Natural killer cell treated with Interleukin-12 subunit alpha and Interleukin-12 subunit beta and Interleukin-15 and Interleukin-18, amount 100 ng/mL, for 72 hours (primary cell): ENCODE data around the gene MAML2. TPM values are rescaled to one million over a fixed set of nuclear protein-coding genes. Genes with fewer than 3 reads are reported as not detected.

Experiments used
- ATAC-seq, 2 donors: fragments of 150-1000 bp; cut with Tn5 transposase in 1 of 2; sonication (Bioruptor Pico), chemical (Tn5 transposase) in 1 of 2; 2 replicates each; pipeline ENCODE4 v1.10.0; 2021
- DNase-seq: peaks from one replicate; pipeline ENCODE4 v3.0.0; 2022; ENCODE audit warnings: low spot score
- H3K27ac Mint-ChIP-seq, 2 donors: 1 replicate in 1 of 2; 2 replicates in 1 of 2; pipeline ENCODE4 v1.8.0; 2022; ENCODE audit warnings: mixed read lengths in 2 of 2, mild to moderate bottlenecking in 1 of 2, moderate library complexity in 1 of 2
- H3K27me3 Mint-ChIP-seq, 2 donors: 1 replicate in 1 of 2; 2 replicates in 1 of 2; pipeline ENCODE4 v1.8.0; 2022; ENCODE audit warnings: mixed read lengths in 2 of 2
- H3K36me3 Mint-ChIP-seq: one replicate; pipeline ENCODE4 v1.8.0; 2022; ENCODE audit warnings: mixed read lengths
- H3K4me1 Mint-ChIP-seq, 2 donors: 1 replicate in 1 of 2; 2 replicates in 1 of 2; pipeline ENCODE4 v1.8.0; 2022; ENCODE audit warnings: low read depth in 2 of 2, mixed read lengths in 2 of 2, mild to moderate bottlenecking in 1 of 2
- H3K4me3 Mint-ChIP-seq: one replicate; pipeline ENCODE4 v1.8.0; 2022; ENCODE audit warnings: mixed read lengths
- H3K9me3 Mint-ChIP-seq: 2 replicates; pipeline ENCODE4 v1.8.0; 2022; ENCODE audit warnings: mixed read lengths
- total RNA-seq, 2 donors: library from RNA; stranded (reverse); gene quantifications; one replicate each; pipeline ENCODE4 v1.2.3, GENCODE V29; 2022

Gene MAML2
- total RNA-seq, 2 donors from 2014 or later = 15.9 to 21.9 TPM

DNA sequence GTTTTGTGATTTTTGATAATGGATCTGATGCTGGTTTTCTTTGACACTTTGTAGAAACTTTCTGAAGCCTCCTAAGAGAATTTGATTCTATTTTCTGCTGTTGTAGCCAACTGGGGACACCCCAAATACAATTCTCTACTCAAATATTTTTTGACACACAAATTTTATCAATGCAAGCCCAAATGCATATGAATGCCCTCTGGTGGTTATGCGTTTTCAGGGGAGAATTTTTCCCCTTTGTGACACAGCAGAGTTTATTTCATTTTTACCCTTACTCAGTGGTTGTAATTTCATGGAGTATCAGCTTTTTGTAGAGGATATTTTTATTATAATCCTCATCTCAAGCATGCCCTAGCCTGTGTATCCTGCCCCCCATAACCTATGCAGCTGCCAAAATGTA is 374.4 kb downstream of the MAML2 start:
- Mint-ChIP-seq H3K4me1 (no peaks in the 10 kb centered on the region), H3K27ac (no peak overlapping the region), H3K36me3 (no peaks in the 10 kb centered on the region), H3K27me3 (peaks cover 0 to 7% of the 10 kb centered on the region in 2 donors), H3K4me3 (no peak overlapping the region), H3K9me3 (no peaks in the 10 kb centered on the region)
- DNase-seq = no peak
- no peak for ATAC-seq

- no peak for ATAC-seq
- H3K9me3 Mint-ChIP-seq = no peaks in the 10 kb centered on the region
- H3K27ac Mint-ChIP-seq = no peak overlapping the region
These were observed 378.7 kb downstream of the MAML2 start for GRCh38 chr11:95964281-95964680.

GRCh38 chr11:95961758-95962157 is 381.2 kb downstream of the MAML2 start:
- Mint-ChIP-seq H3K36me3 (no peaks in the 10 kb centered on the region), H3K27me3 (peaks cover 7 to 14% of the 10 kb centered on the region in 2 donors), H3K27ac (no peak overlapping the region), H3K4me1 (no peaks in the 10 kb centered on the region), H3K9me3 (no peaks in the 10 kb centered on the region), H3K4me3 (no peak overlapping the region)
- no peak for ATAC-seq
- DNase-seq = no peak

More at GRCh38 chr11:95964281-95964680, 378.7 kb downstream of the MAML2 start:
- H3K36me3 Mint-ChIP-seq = no peaks in the 10 kb centered on the region
- DNase-seq = no peak
- H3K4me1 Mint-ChIP-seq = no peaks in the 10 kb centered on the region
- H3K4me3 Mint-ChIP-seq = no peak overlapping the region
- peaks cover 0 to 8% of the 10 kb centered on the region in 2 donors for H3K27me3 Mint-ChIP-seq

DNA sequence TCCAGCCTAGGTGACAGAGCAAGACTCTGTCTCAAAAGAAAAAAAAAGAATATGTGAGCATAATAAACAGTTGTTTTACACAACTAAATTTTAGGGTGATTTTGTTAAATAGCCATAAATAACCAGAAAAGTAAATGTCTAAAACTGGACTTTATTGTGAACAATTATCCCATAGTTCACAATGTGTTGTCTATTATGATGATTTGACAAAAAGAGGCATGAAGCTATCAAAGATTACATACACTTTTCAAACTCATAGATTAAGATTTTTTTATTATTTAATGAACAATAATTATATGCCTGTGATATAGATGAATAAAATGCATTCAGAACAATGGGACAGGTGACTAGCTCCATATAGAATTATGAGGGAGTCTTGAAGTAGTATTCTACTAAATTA is 392.1 kb downstream of the MAML2 start:
- DNase-seq (no peak), ATAC-seq (no peak)
- peaks cover 6 to 9% of the 10 kb centered on the region in 2 donors for H3K4me1 Mint-ChIP-seq
- H3K27me3 Mint-ChIP-seq = peaks cover 0 to 18% of the 10 kb centered on the region in 2 donors
- H3K4me3 Mint-ChIP-seq = no peak overlapping the region
- peaks cover 4% of the 10 kb centered on the region for H3K9me3 Mint-ChIP-seq
- peaks cover 15% of the 10 kb centered on the region for H3K36me3 Mint-ChIP-seq
- no peak overlapping the region for H3K27ac Mint-ChIP-seq

DNA sequence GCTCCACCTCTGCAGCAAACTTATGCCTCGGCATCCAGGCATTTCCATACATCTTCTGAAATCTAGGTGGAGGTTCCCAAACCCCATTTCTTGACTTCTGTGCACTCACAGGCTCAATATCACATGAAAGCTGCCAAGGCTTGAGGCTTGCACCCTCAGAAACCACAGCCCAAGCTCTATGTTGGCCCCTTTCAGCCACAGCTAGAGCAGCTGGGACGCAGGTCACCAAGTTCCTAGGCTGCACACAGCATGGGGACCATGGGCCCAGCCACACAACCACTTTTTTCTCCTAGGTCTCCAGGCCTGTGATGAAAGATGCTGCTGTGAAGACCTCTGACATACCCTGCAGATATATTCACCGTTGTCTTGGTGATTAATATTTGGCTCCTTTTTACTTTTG is 394.4 kb downstream of the MAML2 start:
- ATAC-seq (no peak), DNase-seq (no peak)
- H3K4me3 Mint-ChIP-seq = no peak overlapping the region
- H3K27me3 Mint-ChIP-seq = peaks cover 0 to 18% of the 10 kb centered on the region in 2 donors
- peaks cover 24% of the 10 kb centered on the region for H3K36me3 Mint-ChIP-seq
- peaks cover 11% of the 10 kb centered on the region for H3K9me3 Mint-ChIP-seq
- peaks cover 6 to 10% of the 10 kb centered on the region in 2 donors for H3K4me1 Mint-ChIP-seq
- no peak overlapping the region for H3K27ac Mint-ChIP-seq

DNA sequence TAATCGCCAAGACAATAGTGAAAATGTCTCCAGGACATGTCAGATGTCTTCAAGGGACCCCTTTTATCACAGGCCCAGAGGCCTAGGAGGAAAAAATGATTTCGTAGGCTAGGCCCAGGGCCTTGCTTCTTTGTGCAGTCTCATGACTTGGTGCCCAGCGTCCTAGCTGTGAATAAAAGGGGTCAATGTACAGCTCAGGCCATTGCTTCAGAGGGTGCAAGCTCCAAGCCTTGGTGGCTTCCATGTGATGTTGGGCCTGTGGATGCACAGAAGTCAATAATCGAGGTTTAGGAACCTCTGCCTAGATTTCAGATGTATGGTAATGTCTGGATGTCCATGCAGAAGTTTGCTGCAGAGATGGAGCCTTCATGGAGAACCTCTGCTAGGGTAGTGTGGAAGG is 398.4 kb downstream of the MAML2 start:
- DNase-seq (no peak), ATAC-seq (no peak)
- Mint-ChIP-seq H3K4me3 (no peak overlapping the region), H3K36me3 (peaks cover 20% of the 10 kb centered on the region), H3K9me3 (peaks cover 11% of the 10 kb centered on the region), H3K4me1 (peaks cover 6 to 13% of the 10 kb centered on the region in 2 donors), H3K27me3 (peaks cover 0 to 16% of the 10 kb centered on the region in 2 donors), H3K27ac (no peak overlapping the region)

DNA sequence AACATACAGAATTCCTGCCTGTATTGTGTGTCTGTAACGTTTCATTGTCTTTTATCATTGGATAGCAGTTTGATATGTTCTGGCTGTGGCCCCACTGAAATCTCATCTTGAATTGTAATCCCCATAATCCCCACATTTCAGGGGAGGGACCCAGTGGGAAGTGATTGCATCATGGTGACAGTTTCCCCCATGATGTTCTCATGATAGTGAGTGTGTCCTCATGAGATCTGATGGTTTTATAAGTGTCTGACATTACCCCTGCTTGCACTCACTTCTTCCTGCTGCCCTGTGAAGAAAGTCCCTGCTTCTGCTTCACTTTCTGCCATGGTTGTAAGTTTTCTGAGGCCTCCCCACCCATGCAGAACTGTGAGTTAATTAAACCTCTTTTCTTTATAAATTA is 399.4 kb downstream of the MAML2 start:
- Mint-ChIP-seq H3K27ac (no peak overlapping the region), H3K9me3 (peaks cover 7% of the 10 kb centered on the region), H3K27me3 (peaks cover 0 to 10% of the 10 kb centered on the region in 2 donors), H3K4me1 (peaks cover 0 to 6% of the 10 kb centered on the region in 2 donors), H3K36me3 (peaks cover 13% of the 10 kb centered on the region), H3K4me3 (no peak overlapping the region)
- DNase-seq (no peak), ATAC-seq (no peak)

DNA sequence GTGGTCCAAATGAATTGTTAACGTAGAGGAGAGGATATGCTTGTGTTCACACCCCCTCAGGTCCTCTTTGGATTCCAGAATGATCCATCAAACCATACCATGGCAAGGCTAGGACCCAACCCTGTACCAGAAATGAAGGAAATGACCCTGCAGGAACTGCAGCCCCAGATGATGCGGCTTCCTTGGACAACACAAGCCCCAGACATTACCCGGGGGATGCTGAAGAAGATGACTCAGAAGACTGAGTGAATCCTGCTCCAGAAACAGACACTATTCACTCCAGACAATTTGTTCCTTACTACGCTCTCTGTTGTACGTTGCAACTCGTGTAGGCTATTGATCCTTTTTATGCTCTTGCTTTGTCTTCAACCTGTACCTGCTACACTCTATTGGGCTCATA is 403.9 kb downstream of the MAML2 start:
- no peak overlapping the region for H3K27ac Mint-ChIP-seq
- peaks cover 3% of the 10 kb centered on the region for H3K36me3 Mint-ChIP-seq
- ATAC-seq (no peak), DNase-seq (no peak)
- peaks cover 0 to 4% of the 10 kb centered on the region in 2 donors for H3K4me1 Mint-ChIP-seq
- H3K4me3 Mint-ChIP-seq = no peak overlapping the region
- H3K9me3 Mint-ChIP-seq = peaks cover 4% of the 10 kb centered on the region
- H3K27me3 Mint-ChIP-seq = peaks cover 0 to 7% of the 10 kb centered on the region in 2 donors

DNA sequence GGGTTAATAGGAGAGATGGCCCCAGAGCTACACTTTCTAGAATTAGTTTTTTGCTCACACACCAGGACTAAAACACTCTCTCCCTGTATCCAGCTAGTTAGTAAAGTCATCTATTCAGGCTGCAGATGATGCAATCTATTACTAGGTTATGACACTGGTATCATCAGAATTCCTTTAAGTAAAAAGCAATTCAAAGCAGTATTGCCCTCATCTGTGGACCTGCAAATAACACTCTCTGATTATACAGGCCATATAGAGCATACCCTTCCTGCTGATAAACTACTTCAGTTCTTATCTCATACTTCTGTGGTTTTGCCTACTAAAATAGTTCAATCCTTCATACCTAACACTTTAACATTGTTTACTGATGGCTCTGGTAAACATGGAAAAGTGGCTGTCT is 405.6 kb downstream of the MAML2 start:
- Mint-ChIP-seq H3K9me3 (no peaks in the 10 kb centered on the region), H3K27me3 (peaks cover 0 to 5% of the 10 kb centered on the region in 2 donors), H3K27ac (no peak overlapping the region), H3K36me3 (no peaks in the 10 kb centered on the region), H3K4me3 (no peak overlapping the region), H3K4me1 (no peaks in the 10 kb centered on the region)
- ATAC-seq = no peak
- DNase-seq = no peak

DNA sequence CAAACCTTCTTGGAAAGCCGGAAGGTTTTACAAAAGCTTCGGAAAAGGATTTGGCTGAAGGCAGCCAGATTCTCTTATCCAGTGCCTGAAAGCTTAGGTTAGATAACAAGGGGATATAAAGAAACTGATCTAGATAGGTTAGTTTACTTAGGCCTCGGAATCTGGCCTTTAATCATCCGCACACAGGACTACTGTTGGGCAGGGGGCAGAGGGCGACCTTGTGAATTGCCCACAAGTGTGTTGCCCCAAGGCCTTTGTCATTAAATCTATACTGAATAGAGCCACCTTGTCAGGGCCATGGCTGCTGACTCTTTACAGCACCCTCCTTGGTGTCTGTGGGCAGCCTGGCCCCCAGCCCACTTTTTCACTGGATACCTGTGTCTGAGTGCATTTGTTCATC is 409.4 kb downstream of the MAML2 start:
- no peak for ATAC-seq
- DNase-seq = no peak
- Mint-ChIP-seq H3K9me3 (peaks cover 3% of the 10 kb centered on the region), H3K27me3 (peaks cover 13 to 15% of the 10 kb centered on the region in 2 donors), H3K36me3 (peaks cover 12% of the 10 kb centered on the region), H3K4me1 (no peaks in the 10 kb centered on the region), H3K27ac (no peak overlapping the region), H3K4me3 (no peak overlapping the region)

DNA sequence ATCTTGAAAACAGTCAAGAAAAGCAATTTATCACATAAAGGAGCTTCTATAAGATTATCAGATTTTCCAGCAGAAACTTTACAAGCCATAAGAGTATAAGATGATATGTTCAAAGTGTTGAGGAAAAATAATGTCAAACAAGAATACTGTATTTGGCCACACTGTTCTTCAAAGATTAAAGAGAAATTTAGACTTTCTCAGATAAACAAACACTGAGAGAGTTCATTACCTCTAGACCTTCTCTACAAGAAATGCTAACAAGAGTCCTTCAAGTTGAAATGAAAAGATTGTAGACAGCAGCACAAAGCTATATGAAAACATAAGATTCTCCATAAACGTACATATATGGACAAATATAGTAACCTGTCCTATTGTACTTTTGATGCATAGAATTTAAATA is 411.1 kb downstream of the MAML2 start:
- H3K36me3 Mint-ChIP-seq = peaks cover 12% of the 10 kb centered on the region

GRCh38 chr11:95930948-95931347 is 412.0 kb downstream of the MAML2 start:
- DNase-seq (no peak), ATAC-seq (no peak)
- peaks cover 12% of the 10 kb centered on the region for H3K36me3 Mint-ChIP-seq
- H3K27me3 Mint-ChIP-seq = peaks cover 21 to 33% of the 10 kb centered on the region in 2 donors
- no peak overlapping the region for H3K4me3 Mint-ChIP-seq
- peaks cover 3% of the 10 kb centered on the region for H3K9me3 Mint-ChIP-seq
- no peak overlapping the region for H3K27ac Mint-ChIP-seq
- H3K4me1 Mint-ChIP-seq = no peaks in the 10 kb centered on the region

More for the DNA sequence above, 411.1 kb downstream of the MAML2 start:
- Mint-ChIP-seq H3K27me3 (peaks cover 15 to 23% of the 10 kb centered on the region in 2 donors), H3K4me1 (no peaks in the 10 kb centered on the region), H3K4me3 (no peak overlapping the region), H3K9me3 (peaks cover 3% of the 10 kb centered on the region), H3K27ac (no peak overlapping the region)
- no peak for DNase-seq
- ATAC-seq = no peak

- Mint-ChIP-seq H3K4me3 (no peak overlapping the region), H3K27me3 (peaks cover 19 to 32% of the 10 kb centered on the region in 2 donors), H3K36me3 (peaks cover 22% of the 10 kb centered on the region), H3K9me3 (peaks cover 3% of the 10 kb centered on the region), H3K27ac (no peak overlapping the region), H3K4me1 (peaks cover 21 to 28% of the 10 kb centered on the region in 2 donors)
- DNase-seq (no peak), ATAC-seq (no peak)
These were observed 416.3 kb downstream of the MAML2 start for GRCh38 chr11:95926726-95927125.
